GM23338 (cell line): ENCODE data around the gene CRKL.

Experiments used
- CREB1 ChIP-seq: fragments of 250-450 bp; sonication (Bioruptor Pico); IDR thresholded peaks from 2 replicates; pipeline ENCODE4 v1.5.0; 2020; ENCODE audit warnings: low read depth, mild to moderate bottlenecking, moderate library complexity
- CTCF ChIP-seq, 2 experiments: fragments of 200-600 bp in 1 of 2; sonication (generic) in 1 of 2; conservative IDR thresholded peaks; 2 replicates each; pipeline versions ENCODE4 v1.5.1 to v1.6.1; 2016 to 2017; ENCODE audit warnings: antibody characterized with exemption in 2 of 2, low read depth in 2 of 2, mild to moderate bottlenecking in 2 of 2, moderate library complexity in 1 of 2
- ETS1 ChIP-seq: IDR thresholded peaks from 2 replicates; pipeline ENCODE4 v1.6.1; 2016; ENCODE audit warnings: antibody characterized with exemption
- EZH2 ChIP-seq: fragments of 200-600 bp; sonication (generic); IDR thresholded peaks from one replicate; pipeline ENCODE4 v1.8.0; 2017; ENCODE audit warnings: antibody characterized with exemption, mild to moderate bottlenecking, low read depth; ENCODE audit not compliant: unreplicated experiment
- EZH2phosphoT487 ChIP-seq: fragments of 200-600 bp; sonication (generic); IDR thresholded peaks from one replicate; pipeline ENCODE4 v1.8.1; 2018; ENCODE audit warnings: antibody characterized with exemption; ENCODE audit not compliant: unreplicated experiment
- JUNB ChIP-seq: IDR thresholded peaks from one replicate; pipeline ENCODE4 v1.6.1; 2016; ENCODE audit warnings: antibody characterized with exemption; ENCODE audit not compliant: unreplicated experiment
- NANOG ChIP-seq: IDR thresholded peaks from 2 replicates; pipeline ENCODE4 v1.6.1; 2016; ENCODE audit warnings: antibody characterized with exemption, borderline replicate concordance
- POLR2AphosphoS5 ChIP-seq: IDR thresholded peaks from 2 replicates; pipeline ENCODE4 v1.6.1; 2016; ENCODE audit warnings: antibody characterized with exemption, low read depth
- REST ChIP-seq: IDR thresholded peaks from one replicate; pipeline ENCODE4 v1.6.1; 2018; ENCODE audit warnings: antibody characterized with exemption; ENCODE audit not compliant: unreplicated experiment
- ZNF114 ChIP-seq: fragments of 250-450 bp; sonication (Bioruptor Pico); IDR thresholded peaks from 2 replicates; pipeline ENCODE4 v1.5.0; 2020; ENCODE audit warnings: mild to moderate bottlenecking, moderate library complexity
- ZNF331 ChIP-seq: fragments of 250-450 bp; sonication (Bioruptor Pico); IDR thresholded peaks from 2 replicates; pipeline ENCODE4 v1.5.0; 2020; ENCODE audit warnings: low read depth, mild to moderate bottlenecking, moderate library complexity

- TF ChIP-seq CTCF (conservative IDR thresholded peaks at IDR 0.05; ENCODE audit: low read depth in 2 of 2) (no peak), JUNB (no peak), POLR2AphosphoS5 (no peak), REST (no peak), EZH2 (no peak), ETS1 (no peak), NANOG (no peak), CREB1 (CRISPR knock-in tag) (no peak), EZH2phosphoT487 (no peak), ZNF331 (CRISPR knock-in tag) (no peak), ZNF114 (CRISPR knock-in tag) (no peak)
Observed at GRCh38 chr22:20995329-20996030, 78.3 kb downstream of the CRKL start.
